HepG2 (cell line): ENCODE measurements around the gene CEP162. TPM values are rescaled to one million over a fixed set of nuclear protein-coding genes. Genes with fewer than 3 reads are reported as not detected.

Source experiments
- AHDC1 ChIP-seq: sonication (generic); formaldehyde crosslinking; IDR thresholded peaks from 2 replicates; pipeline ENCODE4 v1.5.1; 2020; ENCODE audit warnings: mild to moderate bottlenecking, missing genetic modification reagents, borderline replicate concordance
- ARNTL ChIP-seq: sonication (generic); formaldehyde crosslinking; IDR thresholded peaks from 2 replicates; pipeline ENCODE4 v1.4.0; 2020; ENCODE audit warnings: mild to moderate bottlenecking, missing genetic modification reagents
- ATM ChIP-seq: fragments of 450-650 bp; IDR thresholded peaks from 2 replicates; pipeline ENCODE4 v1.7.1; 2017; ENCODE audit warnings: mild to moderate bottlenecking, borderline replicate concordance
- DR1 ChIP-seq: sonication (generic); formaldehyde crosslinking; IDR thresholded peaks from 2 replicates; pipeline ENCODE4 v1.8.0; 2021; ENCODE audit warnings: mild to moderate bottlenecking, missing genetic modification reagents, inconsistent platforms
- ELF1 ChIP-seq: sonication (generic); formaldehyde crosslinking; IDR thresholded peaks from 2 replicates; pipeline ENCODE4 v1.4.0; 2020; ENCODE audit warnings: missing genetic modification reagents
- ETV5 ChIP-seq: IDR thresholded peaks from 2 replicates; pipeline ENCODE4 v1.6.1; 2018; ENCODE audit warnings: missing biosample characterization, missing genetic modification reagents, inconsistent platforms, borderline replicate concordance
- GTF3A ChIP-seq: sonication (generic); formaldehyde crosslinking; conservative IDR thresholded peaks from 2 replicates; pipeline ENCODE4 v1.4.0; 2020; ENCODE audit warnings: mild to moderate bottlenecking, missing genetic modification reagents
- HMG20B ChIP-seq: conservative IDR thresholded peaks from 2 replicates; pipeline ENCODE4 v1.6.1; 2016; ENCODE audit warnings: missing genetic modification reagents, missing compliant biosample characterization
- HMGA1 ChIP-seq: sonication (generic); formaldehyde crosslinking; conservative IDR thresholded peaks from 2 replicates; pipeline ENCODE4 v1.4.0; 2020; ENCODE audit warnings: missing genetic modification reagents
- IKZF5 ChIP-seq: IDR thresholded peaks from 2 replicates; pipeline ENCODE4 v1.6.1; 2018; ENCODE audit warnings: missing genetic modification reagents, mild to moderate bottlenecking, missing compliant biosample characterization
- ISX ChIP-seq: sonication (generic); formaldehyde crosslinking; conservative IDR thresholded peaks from 2 replicates; pipeline ENCODE4 v1.5.0; 2020; ENCODE audit warnings: missing genetic modification reagents
- KLF12 ChIP-seq: sonication (generic); formaldehyde crosslinking; IDR thresholded peaks from 2 replicates; pipeline ENCODE4 v1.4.0; 2020; ENCODE audit warnings: missing genetic modification reagents, borderline replicate concordance
- MAFG ChIP-seq: sonication (generic); formaldehyde crosslinking; IDR thresholded peaks from 2 replicates; pipeline ENCODE4 v1.5.1; 2020; ENCODE audit warnings: mild to moderate bottlenecking, missing genetic modification reagents
- RAD51 ChIP-seq: fragments of 450-650 bp; IDR thresholded peaks from 2 replicates; pipeline ENCODE4 v1.6.1; 2016; ENCODE audit warnings: borderline replicate concordance
- RARA ChIP-seq: IDR thresholded peaks from 2 replicates; pipeline ENCODE4 v1.6.1; 2016; ENCODE audit warnings: missing genetic modification reagents, missing compliant biosample characterization
- SALL1 ChIP-seq: sonication (generic); formaldehyde crosslinking; IDR thresholded peaks from 2 replicates; pipeline ENCODE4 v1.8.0; 2022; ENCODE audit warnings: mild to moderate bottlenecking, missing genetic modification reagents
- SATB2 ChIP-seq: sonication (generic); formaldehyde crosslinking; IDR thresholded peaks from 2 replicates; pipeline ENCODE4 v1.5.0; 2020; ENCODE audit warnings: missing genetic modification reagents
- TGIF2 ChIP-seq: IDR thresholded peaks from 2 replicates; pipeline ENCODE4 v1.6.1; 2016; ENCODE audit warnings: control low read depth, missing compliant biosample characterization
- ZMYM2 ChIP-seq: sonication (generic); formaldehyde crosslinking; IDR thresholded peaks from 2 replicates; pipeline ENCODE4 v1.8.0; 2022; ENCODE audit warnings: mild to moderate bottlenecking, missing genetic modification reagents
- ZNF274 ChIP-seq: sonication (generic); formaldehyde crosslinking; IDR thresholded peaks from 2 replicates; pipeline ENCODE4 v1.5.1; 2020; ENCODE audit warnings: mild to moderate bottlenecking, missing genetic modification reagents
- ZNF430 ChIP-seq: sonication (generic); formaldehyde crosslinking; IDR thresholded peaks from 2 replicates; pipeline ENCODE4 v1.9.0; 2021; ENCODE audit warnings: mild to moderate bottlenecking, missing genetic modification reagents
- ZNF530 ChIP-seq: sonication (generic); formaldehyde crosslinking; IDR thresholded peaks from 2 replicates; pipeline ENCODE4 v1.5.0; 2020; ENCODE audit warnings: low read depth, mild to moderate bottlenecking, missing genetic modification reagents
- ZNF83 ChIP-seq: sonication (generic); formaldehyde crosslinking; IDR thresholded peaks from 2 replicates; pipeline ENCODE4 v1.4.0; 2020; ENCODE audit warnings: missing genetic modification reagents, mild to moderate bottlenecking, borderline replicate concordance
- ZSCAN25 ChIP-seq: sonication (generic); formaldehyde crosslinking; IDR thresholded peaks from 2 replicates; pipeline ENCODE4 v1.8.0; 2022; ENCODE audit warnings: mild to moderate bottlenecking, missing genetic modification reagents
- polyA plus RNA-seq, 8 experiments: library from polyadenylated mRNA; depleted of rRNA in 3 of 8; stranded (reverse) in 7 of 8; unstranded in 1 of 8; fragments of >200 nt; fragmentation: Illumina TruSeq in 4 of 8; extraction: Trizol in 4 of 8; gene quantifications; 2 replicates each; pipeline versions ENCODE4 v1.2.1 to v1.2.3, GENCODE V29; 2011 to 2016; ENCODE audit warnings: low read depth in 4 of 8, missing spikeins in 1 of 8, mixed read lengths in 1 of 8; ENCODE audit not compliant: insufficient read depth in 1 of 8
- total RNA-seq, 5 experiments: library from RNA; depleted of rRNA; stranded (reverse); fragments of >200 nt; fragmentation: Illumina TruSeq; extraction: Trizol; gene quantifications; 2 replicates each; pipeline ENCODE4 v1.2.3, GENCODE V29; 2016; ENCODE audit warnings: low read depth in 1 of 5
- TF ChIP-seq, protein P1 (sequence below): sonication (generic); formaldehyde crosslinking; IDR thresholded peaks from 2 replicates; pipeline ENCODE4 v1.8.1; 2022; ENCODE audit warnings: low read depth, mild to moderate bottlenecking, missing genetic modification reagents

Gene CEP162
- total and polyA plus RNA-seq, 2 of the 13 experiments (the other 11 are each of a cell fraction or from before 2014, with no cell fraction given), result 0.50 to 7.9 TPM

DNA sequence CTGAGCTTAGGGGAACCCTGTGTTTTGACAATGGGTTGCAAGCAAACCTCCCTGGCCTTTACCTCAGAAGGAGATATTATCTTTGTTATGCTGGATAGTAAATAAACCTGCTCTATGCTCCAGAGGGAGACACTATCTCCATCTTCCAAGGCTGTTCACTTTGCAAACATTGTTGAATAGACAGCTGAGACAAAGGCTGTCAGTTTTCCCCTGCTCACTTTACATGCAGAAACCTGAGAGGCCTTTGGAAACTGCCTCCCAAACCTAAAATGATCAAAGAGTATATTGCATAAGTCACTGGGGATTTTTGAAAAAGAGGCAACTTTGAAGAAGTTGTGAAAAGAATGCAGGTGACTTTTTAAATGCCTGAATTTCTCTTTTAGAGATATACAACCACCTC, 132.3 kb downstream of the CEP162 start (continued):
- TF ChIP-seq SATB2 (CRISPR knock-in tag), result no peak
- TF ChIP-seq, protein P1, sequence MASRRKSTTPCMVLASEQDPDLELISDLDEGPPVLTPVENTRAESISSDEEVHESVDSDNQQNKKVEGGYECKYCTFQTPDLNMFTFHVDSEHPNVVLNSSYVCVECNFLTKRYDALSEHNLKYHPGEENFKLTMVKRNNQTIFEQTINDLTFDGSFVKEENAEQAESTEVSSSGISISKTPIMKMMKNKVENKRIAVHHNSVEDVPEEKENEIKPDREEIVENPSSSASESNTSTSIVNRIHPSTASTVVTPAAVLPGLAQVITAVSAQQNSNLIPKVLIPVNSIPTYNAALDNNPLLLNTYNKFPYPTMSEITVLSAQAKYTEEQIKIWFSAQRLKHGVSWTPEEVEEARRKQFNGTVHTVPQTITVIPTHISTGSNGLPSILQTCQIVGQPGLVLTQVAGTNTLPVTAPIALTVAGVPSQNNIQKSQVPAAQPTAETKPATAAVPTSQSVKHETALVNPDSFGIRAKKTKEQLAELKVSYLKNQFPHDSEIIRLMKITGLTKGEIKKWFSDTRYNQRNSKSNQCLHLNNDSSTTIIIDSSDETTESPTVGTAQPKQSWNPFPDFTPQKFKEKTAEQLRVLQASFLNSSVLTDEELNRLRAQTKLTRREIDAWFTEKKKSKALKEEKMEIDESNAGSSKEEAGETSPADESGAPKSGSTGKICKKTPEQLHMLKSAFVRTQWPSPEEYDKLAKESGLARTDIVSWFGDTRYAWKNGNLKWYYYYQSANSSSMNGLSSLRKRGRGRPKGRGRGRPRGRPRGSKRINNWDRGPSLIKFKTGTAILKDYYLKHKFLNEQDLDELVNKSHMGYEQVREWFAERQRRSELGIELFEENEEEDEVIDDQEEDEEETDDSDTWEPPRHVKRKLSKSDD (CRISPR knock-in tag), result no peak
- TF ChIP-seq ETV5, result no peak
- no peak for TF ChIP-seq IKZF5 (CRISPR knock-in tag)
- no peak for TF ChIP-seq MAFG (CRISPR knock-in tag)
- TF ChIP-seq RARA (CRISPR knock-in tag), result no peak
- TF ChIP-seq HMGA1 (CRISPR knock-in tag), result no peak
- no peak for TF ChIP-seq ISX (CRISPR knock-in tag)
- TF ChIP-seq ZMYM2 (CRISPR knock-in tag), result no peak
- TF ChIP-seq ZSCAN25 (CRISPR knock-in tag), result no peak
- TF ChIP-seq RAD51, result no peak
- TF ChIP-seq KLF12 (CRISPR knock-in tag), result no peak
- TF ChIP-seq ZNF430 (CRISPR knock-in tag), result no peak
- TF ChIP-seq ZNF530 (CRISPR knock-in tag), result no peak
- no peak for TF ChIP-seq ELF1 (CRISPR knock-in tag)
- TF ChIP-seq ZNF274 (CRISPR knock-in tag), result no peak
- no peak for TF ChIP-seq ATM
- TF ChIP-seq ZNF83, result no peak
- peak; percentile 66; the same call in 1 of the 2 replicates for TF ChIP-seq AHDC1 (CRISPR knock-in tag)
- peak; percentile 76; the same call in 1 of the 2 replicates for TF ChIP-seq TGIF2 (CRISPR knock-in tag)
- TF ChIP-seq DR1 (CRISPR knock-in tag), result no peak
- no peak for TF ChIP-seq GTF3A (CRISPR knock-in tag)
- TF ChIP-seq ARNTL, result no peak
- TF ChIP-seq SALL1 (CRISPR knock-in tag), result peak; percentile 67
- TF ChIP-seq HMG20B (CRISPR knock-in tag), result no peak
